Measurements from ENCODE around the gene GJA3. TPM values are rescaled to one million over a fixed set of nuclear protein-coding genes. Genes with fewer than 3 reads are reported as not detected.

Gene GJA3
- total RNA-seq, 4 donors from 2014 or later = not detected

GRCh38 chr13:20171364-20171763 is 10.5 kb upstream of the GJA3 start:
- Histone ChIP-seq H3K4me3 (no peak overlapping the region), H3K9me3 (no peaks in the 10 kb centered on the region), H3K36me3 (no peaks in the 10 kb centered on the region), H3K27me3 (peaks cover 0 to 28% (median 4%) of the 10 kb centered on the region in 4 donors), H3K4me1 (peaks cover 3 to 12% (median 9%) of the 10 kb centered on the region in 4 donors), H3K27ac (replicated peaks in 1 of 4) (no peak overlapping the region)
- intact Hi-C loops (cut with DNase I) = no loop called here
- DNase-seq (ENCODE audit: extremely low spot score) = no peak
- TF ChIP-seq POLR2AphosphoS5 (IDR thresholded peaks at IDR 0.05) = no peak
- no peak for TF ChIP-seq POLR2A (IDR thresholded peaks at IDR 0.05; ENCODE audit: low read depth)
- TF ChIP-seq EP300 (IDR thresholded peaks at IDR 0.05) = no peak
- TF ChIP-seq CTCF (IDR thresholded peaks at IDR 0.05) = no peak
- WGBS = 65% methylated on average over 1 of the region's 1 CpG

- Histone ChIP-seq H3K27me3 (peaks cover 0 to 31% (median 4%) of the 10 kb centered on the region in 4 donors), H3K4me3 (no peak overlapping the region), H3K27ac (replicated peaks in 1 of 4) (no peak overlapping the region), H3K9me3 (no peaks in the 10 kb centered on the region), H3K4me1 (peaks cover 3 to 12% (median 9%) of the 10 kb centered on the region in 4 donors), H3K36me3 (no peaks in the 10 kb centered on the region)
- TF ChIP-seq CTCF (IDR thresholded peaks at IDR 0.05) = no peak
- no peak for TF ChIP-seq POLR2A (IDR thresholded peaks at IDR 0.05; ENCODE audit: low read depth)
- TF ChIP-seq POLR2AphosphoS5 (IDR thresholded peaks at IDR 0.05) = no peak
- no peak for TF ChIP-seq EP300 (IDR thresholded peaks at IDR 0.05)
- WGBS = 90% methylated on average over 5 of the region's 5 CpGs
- no peak for DNase-seq (ENCODE audit: extremely low spot score)
- intact Hi-C loops (cut with DNase I) = no loop called here
Measured at GRCh38 chr13:20170921-20171320, 10.1 kb upstream of the GJA3 start.

GRCh38 chr13:20168396-20168795 is 7.5 kb upstream of the GJA3 start:
- no peak for TF ChIP-seq EP300 (IDR thresholded peaks at IDR 0.05)
- no peak for TF ChIP-seq POLR2A (IDR thresholded peaks at IDR 0.05; ENCODE audit: low read depth)
- TF ChIP-seq POLR2AphosphoS5 (IDR thresholded peaks at IDR 0.05) = no peak
- TF ChIP-seq CTCF (IDR thresholded peaks at IDR 0.05) = no peak
- H3K4me3 ChIP-seq = no peak overlapping the region
- no peaks in the 10 kb centered on the region for H3K9me3 ChIP-seq
- H3K27ac ChIP-seq (replicated peaks in 1 of 4) = no peak overlapping the region
- no peaks in the 10 kb centered on the region for H3K36me3 ChIP-seq
- peaks cover 0 to 3% (median 0%) of the 10 kb centered on the region in 4 donors for H3K4me1 ChIP-seq
- 80% methylated on average over 6 of the region's 7 CpGs for WGBS
- DNase-seq (ENCODE audit: extremely low spot score) = no peak
- H3K27me3 ChIP-seq = peaks cover 0 to 48% (median 6%) of the 10 kb centered on the region in 4 donors
- intact Hi-C loops (cut with DNase I) = loop anchor here (10.0 kb wide), 1 partner anchor 114 kb away; no protein-coding TSS in a partner anchor

GRCh38 chr13:20165417-20166257 is 4.8 kb upstream of the GJA3 start:
- 82% methylated on average over 11 of the region's 11 CpGs for WGBS
- TF ChIP-seq CTCF (IDR thresholded peaks at IDR 0.05) (no peak), POLR2AphosphoS5 (IDR thresholded peaks at IDR 0.05) (no peak), POLR2A (IDR thresholded peaks at IDR 0.05; ENCODE audit: low read depth) (no peak), EP300 (IDR thresholded peaks at IDR 0.05) (no peak)
- intact Hi-C loops (cut with DNase I) = loop anchor here (10.0 kb wide), 1 partner anchor 111 kb away; no protein-coding TSS in a partner anchor
- no peak for DNase-seq (ENCODE audit: extremely low spot score)
- Histone ChIP-seq H3K27me3 (peaks cover 0 to 71% (median 19%) of the 10 kb centered on the region in 4 donors), H3K4me3 (no peak overlapping the region), H3K9me3 (no peaks in the 10 kb centered on the region), H3K27ac (replicated peaks in 1 of 4) (no peak overlapping the region), H3K4me1 (peaks cover 11 to 14% (median 12%) of the 10 kb centered on the region in 4 donors), H3K36me3 (no peaks in the 10 kb centered on the region)
